ENCODE data around the gene HMMR.

GRCh38 chr5:163506095-163506457 is 45.6 kb downstream of the HMMR start:
- TF ChIP-seq POLR2A (IDR thresholded peaks at IDR 0.05; ENCODE audit: low read depth, low read length): no peak
- TF ChIP-seq ELK1 (IDR thresholded peaks at IDR 0.05; ENCODE audit: borderline replicate concordance, low read depth, low read length): no peak
- no peak for TF ChIP-seq RCOR1 (IDR thresholded peaks at IDR 0.05; ENCODE audit: insufficient replicate concordance, low read length)

All from IMR-90 (cell line).